GM12891 (cell line): Measurements from ENCODE around the gene OPN1LW.
"Not testable (repeated sequence)": the region's sequence is repeated elsewhere in the genome, so short reads cannot be mapped to it uniquely, and the experiment has no call there.

Experiments
- POLR2A ChIP-seq: IDR thresholded peaks from 2 replicates; pipeline ENCODE4 v1.6.1; 2011; ENCODE audit warnings: low read depth, low read length, control low read depth
- POLR2AphosphoS5 ChIP-seq: IDR thresholded peaks from 2 replicates; pipeline ENCODE4 v1.6.1; 2011; ENCODE audit warnings: low read depth, low read length, control low read depth
- POU2F2 ChIP-seq: IDR thresholded peaks from 2 replicates; pipeline ENCODE4 v1.6.1; 2011; ENCODE audit warnings: low read depth, mild to moderate bottlenecking, control low read depth, low read length, moderate library complexity
- SPI1 ChIP-seq: IDR thresholded peaks from 2 replicates; pipeline ENCODE4 v1.6.1; 2011; ENCODE audit warnings: low read depth, low read length, control low read depth
- TAF1 ChIP-seq: IDR thresholded peaks from 2 replicates; pipeline ENCODE4 v1.6.1; 2011; ENCODE audit warnings: low read depth, low read length, control low read depth

- not testable (repeated sequence) for TF ChIP-seq POLR2A, POLR2AphosphoS5, SPI1, TAF1, POU2F2
Observed at GRCh38 chrX:154192846-154193245, 48.8 kb downstream of the OPN1LW start.
